HepG2 (cell line): ENCODE measurements around the gene RGS14. TPM values are rescaled to one million over a fixed set of nuclear protein-coding genes. Genes with fewer than 3 reads are reported as not detected.

ENCODE experiments used
- ATAC-seq: fragments of 200-7000 bp; cut with Tn5 transposase; 3 replicates; pipeline ENCODE4 v1.9.1; 2020; ENCODE audit warnings: mild to moderate bottlenecking, moderate library complexity
- BruUV-seq: library from RNA; stranded (reverse); fragments of 400-500 nt; replicated peaks from 2 replicates; lab custom pipeline; 2021; lab: Mats Ljungman, UMichigan
- CTCF ChIA-PET: fragments of 300-600 bp; formaldehyde crosslinking; extraction: SDS; loops from one replicate; lab custom pipeline; 2021; ENCODE audit warnings: low total read pairs, inconsistent platforms, low intra/inter-chr PET ratio; lab: Yijun Ruan, JAX
- POLR2A ChIA-PET: fragments of 350-600 bp; sonication (Branson Sonifier 250); formaldehyde crosslinking; loops from one replicate; lab custom pipeline; 2020; ENCODE audit warnings: antibody characterized with exemption, inconsistent platforms; lab: Yijun Ruan, JAX
- DNase-seq: peaks from one replicate; pipeline ENCODE4 v3.0.0-alpha.2; 2015; ENCODE audit warnings: low spot score
- FAIRE-seq: peaks from 3 replicates; lab custom pipeline; 2011; peaks lifted over from hg19 to GRCh38; lab: Jason Lieb, UNC
- H2AFZ ChIP-seq: one replicate; pipeline ENCODE4 v1.6.1; 2011; ENCODE audit warnings: low read length, inconsistent platforms
- H3K27ac ChIP-seq: fragments of 300-600 bp; 3 replicates; pipeline ENCODE4 v1.8.0; 2011; ENCODE audit warnings: mixed run types, mild to moderate bottlenecking, mixed read lengths, low read length, inconsistent platforms; ENCODE audit not compliant: insufficient read depth; ENCODE audit errors: extremely low read length
- H3K27me3 ChIP-seq, 2 experiments: fragments of 200-600 bp in 1 of 2; 2 replicates in 1 of 2; 3 replicates in 1 of 2; pipeline versions ENCODE4 v1.6.0 to v1.8.0; 2011; ENCODE audit warnings: low read length in 2 of 2, mild to moderate bottlenecking in 2 of 2, moderate library complexity in 2 of 2, inconsistent platforms in 1 of 2; ENCODE audit not compliant: insufficient read depth in 2 of 2, control insufficient read depth in 1 of 2
- H3K36me3 ChIP-seq, 2 experiments: fragments of 200-600 bp in 1 of 2; replicated peaks in 1 of 2; 2 replicates in 1 of 2; 3 replicates in 1 of 2; pipeline versions ENCODE4 v1.5.1 to v1.8.0; 2011; ENCODE audit warnings: low read length in 2 of 2, inconsistent platforms in 1 of 2; ENCODE audit not compliant: insufficient read depth in 2 of 2, control insufficient read depth in 1 of 2
- H3K4me1 ChIP-seq: 2 replicates; pipeline ENCODE4 v1.5.1; 2012; ENCODE audit warnings: low read length, inconsistent platforms; ENCODE audit not compliant: insufficient read depth
- H3K4me2 ChIP-seq: 2 replicates; pipeline ENCODE4 v1.6.0; 2011; ENCODE audit warnings: low read depth, low read length, inconsistent platforms
- H3K4me3 ChIP-seq, 3 experiments: fragments of 200-600 bp in 1 of 3; sonication (generic), shearing (Covaris generic) in 1 of 3; replicated peaks in 1 of 3; 2 replicates each; pipeline ENCODE4 v1.5.1; 2011 to 2016; ENCODE audit warnings: low read length in 3 of 3, inconsistent platforms in 2 of 3, low read depth in 2 of 3, mild to moderate bottlenecking in 2 of 3, control low read depth in 1 of 3, mixed read lengths in 1 of 3; ENCODE audit not compliant: insufficient read depth in 1 of 3
- H3K79me2 ChIP-seq: one replicate; pipeline ENCODE4 v1.6.1; 2011; ENCODE audit warnings: low read length, inconsistent platforms; ENCODE audit not compliant: insufficient read depth
- H3K9ac ChIP-seq: 2 replicates; pipeline ENCODE4 v1.6.0; 2011; ENCODE audit warnings: mild to moderate bottlenecking, low read depth, low read length, inconsistent platforms; ENCODE audit not compliant: insufficient read depth
- H3K9me3 ChIP-seq: 2 replicates; pipeline ENCODE4 v1.5.1; 2012; ENCODE audit warnings: mild to moderate bottlenecking, low read length
- H4K20me1 ChIP-seq: 2 replicates; pipeline ENCODE4 v1.6.0; 2011; ENCODE audit warnings: inconsistent platforms, mild to moderate bottlenecking, low read length, moderate library complexity; ENCODE audit not compliant: insufficient read depth
- AGO2 ChIP-seq: fragments of 200-400 bp; formaldehyde crosslinking; optimal IDR thresholded peaks from 2 replicates; pipeline ENCODE3; 2017; ENCODE audit warnings: mild to moderate bottlenecking, low read depth, low read length, moderate library complexity
- DMAP1 ChIP-seq: IDR thresholded peaks from 2 replicates; pipeline ENCODE4 v1.6.1; 2016
- FOXA3 ChIP-seq: IDR thresholded peaks from 2 replicates; pipeline ENCODE4 v1.6.1; 2016; ENCODE audit warnings: missing genetic modification reagents, missing compliant biosample characterization
- KMT2A ChIP-seq: sonication (generic); formaldehyde crosslinking; IDR thresholded peaks from 2 replicates; pipeline ENCODE4 v1.4.0; 2020; ENCODE audit warnings: missing genetic modification reagents
- MIER3 ChIP-seq: IDR thresholded peaks from 2 replicates; pipeline ENCODE4 v1.6.1; 2016; ENCODE audit warnings: missing compliant biosample characterization, borderline replicate concordance
- NR3C1 ChIP-seq: sonication (generic); formaldehyde crosslinking; IDR thresholded peaks from 2 replicates; pipeline ENCODE4 v1.4.0; 2020; ENCODE audit warnings: missing genetic modification reagents
- TOPORS ChIP-seq: sonication (generic); formaldehyde crosslinking; IDR thresholded peaks from 2 replicates; pipeline ENCODE4 v1.8.0; 2023; ENCODE audit warnings: mild to moderate bottlenecking, missing genetic modification reagents
- WGBS: methylation state at CpG from one replicate; pipeline ENCODE4 v1.1.6; 2017; ENCODE audit warnings: low lambda C conversion rate; 5-methylcytosine and 5-hydroxymethylcytosine counted together
- in situ Hi-C: cut with HindIII; loops from 2 replicates; pipeline ENCODE4 v1.10.0; 2017; ENCODE audit warnings: low pct_unique_long_range_greater_than_20kb; ENCODE audit not compliant: extremely low pct_ligation_motif_present
- intact Hi-C: fragments of 100-400 bp; cut with micrococcal nuclease; formaldehyde crosslinking; loops from one replicate; pipeline ENCODE4 v1.10.0; 2022; ENCODE audit not compliant: unreplicated experiment
- polyA plus RNA-seq, 8 experiments: library from polyadenylated mRNA; depleted of rRNA in 3 of 8; stranded (reverse) in 7 of 8; unstranded in 1 of 8; fragments of >200 nt; fragmentation: Illumina TruSeq in 4 of 8; extraction: Trizol in 4 of 8; gene quantifications; 2 replicates each; pipeline versions ENCODE4 v1.2.1 to v1.2.3, GENCODE V29; 2011 to 2016; ENCODE audit warnings: low read depth in 4 of 8, missing spikeins in 1 of 8, mixed read lengths in 1 of 8; ENCODE audit not compliant: insufficient read depth in 1 of 8
- total RNA-seq, 5 experiments: library from RNA; depleted of rRNA; stranded (reverse); fragments of >200 nt; fragmentation: Illumina TruSeq; extraction: Trizol; gene quantifications; 2 replicates each; pipeline ENCODE4 v1.2.3, GENCODE V29; 2016; ENCODE audit warnings: low read depth in 1 of 5
- TF ChIP-seq, protein P1 (sequence below): sonication (generic); formaldehyde crosslinking; IDR thresholded peaks from 2 replicates; pipeline ENCODE4 v1.4.0; 2020; ENCODE audit warnings: missing genetic modification reagents; ENCODE audit errors: not compliant biosample characterization
- TF ChIP-seq, protein P2 (sequence below): sonication (generic); formaldehyde crosslinking; IDR thresholded peaks from 2 replicates; pipeline ENCODE4 v1.5.1; 2020; ENCODE audit warnings: mild to moderate bottlenecking, missing genetic modification reagents
- TF ChIP-seq, protein P3 (sequence below): sonication (generic); formaldehyde crosslinking; IDR thresholded peaks from 2 replicates; pipeline ENCODE4 v1.9.0; 2021; ENCODE audit warnings: missing genetic modification reagents, borderline replicate concordance
- TF ChIP-seq, protein P4 (sequence below): sonication (generic); formaldehyde crosslinking; IDR thresholded peaks from 2 replicates; pipeline ENCODE4 v1.5.0; 2020; ENCODE audit warnings: mild to moderate bottlenecking, missing genetic modification reagents, borderline replicate concordance

Gene RGS14
- total and polyA plus RNA-seq, 2 of the 13 experiments (the other 11 are each of a cell fraction or from before 2014, with no cell fraction given) = 11.1 to 17.2 TPM

DNA sequence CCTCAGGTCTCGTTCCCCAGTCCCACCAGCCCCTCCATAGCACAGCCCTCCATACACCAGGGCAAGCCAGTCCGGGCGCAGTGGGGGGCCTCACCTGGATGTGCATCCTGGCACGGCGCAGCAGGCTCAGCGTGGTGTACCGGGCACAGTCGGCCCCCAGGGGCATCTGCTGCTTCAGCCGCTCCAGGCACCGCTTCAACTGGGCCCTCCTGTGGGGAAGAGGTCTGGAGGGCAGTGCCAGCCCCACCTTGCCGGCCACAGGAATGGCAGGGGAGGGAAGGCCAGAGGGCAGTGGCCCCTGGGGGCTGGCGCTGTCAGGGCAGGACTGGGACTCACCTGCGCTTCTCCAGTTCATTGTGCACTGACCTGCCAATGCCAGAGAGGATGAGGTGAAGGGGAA lies 47.4 kb upstream of the RGS14 start:
- H4K20me1 ChIP-seq = peaks cover 12% of the 10 kb centered on the region
- in situ Hi-C loops (loop anchor here (5.0 kb wide), 2 partner anchors 52 to 137 kb away; partner anchors contain the start of gene PRR7), intact Hi-C loops (loop anchor here (5.0 kb wide), 1 partner anchor 187 kb away; the partner anchor contains the start of gene PDLIM7)
- BruUV-seq = no TSS peak
- FAIRE-seq = no peak
- ChIA-PET CTCF (interaction anchor here (1.2 to 1.6 kb wide), 3 partner anchors 8 to 145 kb away, joined by 3 to 9 read pairs (median 6); no protein-coding TSS in a partner anchor), POLR2A (interaction anchor here (0.6 to 4.0 kb wide), 9 partner anchors 44 to 223 kb away, joined by 3 to 30 read pairs (median 4); partner anchors contain the start of genes FGFR4 and PDLIM7)
- no peaks in the 10 kb centered on the region for H3K9me3 ChIP-seq
- H3K9ac ChIP-seq = peak overlapping the region; percentile 84; the same call in 1 of the 2 replicates
- H3K4me1 ChIP-seq = peaks cover 57% of the 10 kb centered on the region
- no peak for ATAC-seq
- peak overlapping the region in 2 of 3 experiments; percentile 75 to 79; a peak in 2 of 6 replicates for H3K4me3 ChIP-seq
- H3K27ac ChIP-seq = no peak overlapping the region
- no peak for DNase-seq
- peaks cover 7 to 27% of the 10 kb centered on the region in 2 experiments for H3K36me3 ChIP-seq
- no peak overlapping the region for H2AFZ ChIP-seq
- H3K79me2 ChIP-seq = peaks cover 8% of the 10 kb centered on the region
- WGBS = 96% methylated on average over 10 of the region's 13 CpGs
- peak overlapping the region; percentile 89 for H3K4me2 ChIP-seq
- no peaks in the 10 kb centered on the region for H3K27me3 ChIP-seq
- TF ChIP-seq DMAP1 (CRISPR knock-in tag) (no peak), KMT2A (CRISPR knock-in tag) (no peak), NR3C1 (CRISPR knock-in tag) (no peak), MIER3 (CRISPR knock-in tag) (no peak), AGO2 (peak; percentile 37), FOXA3 (CRISPR knock-in tag) (no peak), TOPORS (no peak)
- TF ChIP-seq, protein P1, sequence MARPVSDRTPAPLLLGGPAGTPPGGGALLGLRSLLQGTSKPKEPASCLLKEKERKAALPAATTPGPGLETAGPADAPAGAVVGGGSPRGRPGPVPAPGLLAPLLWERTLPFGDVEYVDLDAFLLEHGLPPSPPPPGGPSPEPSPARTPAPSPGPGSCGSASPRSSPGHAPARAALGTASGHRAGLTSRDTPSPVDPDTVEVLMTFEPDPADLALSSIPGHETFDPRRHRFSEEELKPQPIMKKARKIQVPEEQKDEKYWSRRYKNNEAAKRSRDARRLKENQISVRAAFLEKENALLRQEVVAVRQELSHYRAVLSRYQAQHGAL (CRISPR knock-in tag) = no peak
- TF ChIP-seq, protein P2, sequence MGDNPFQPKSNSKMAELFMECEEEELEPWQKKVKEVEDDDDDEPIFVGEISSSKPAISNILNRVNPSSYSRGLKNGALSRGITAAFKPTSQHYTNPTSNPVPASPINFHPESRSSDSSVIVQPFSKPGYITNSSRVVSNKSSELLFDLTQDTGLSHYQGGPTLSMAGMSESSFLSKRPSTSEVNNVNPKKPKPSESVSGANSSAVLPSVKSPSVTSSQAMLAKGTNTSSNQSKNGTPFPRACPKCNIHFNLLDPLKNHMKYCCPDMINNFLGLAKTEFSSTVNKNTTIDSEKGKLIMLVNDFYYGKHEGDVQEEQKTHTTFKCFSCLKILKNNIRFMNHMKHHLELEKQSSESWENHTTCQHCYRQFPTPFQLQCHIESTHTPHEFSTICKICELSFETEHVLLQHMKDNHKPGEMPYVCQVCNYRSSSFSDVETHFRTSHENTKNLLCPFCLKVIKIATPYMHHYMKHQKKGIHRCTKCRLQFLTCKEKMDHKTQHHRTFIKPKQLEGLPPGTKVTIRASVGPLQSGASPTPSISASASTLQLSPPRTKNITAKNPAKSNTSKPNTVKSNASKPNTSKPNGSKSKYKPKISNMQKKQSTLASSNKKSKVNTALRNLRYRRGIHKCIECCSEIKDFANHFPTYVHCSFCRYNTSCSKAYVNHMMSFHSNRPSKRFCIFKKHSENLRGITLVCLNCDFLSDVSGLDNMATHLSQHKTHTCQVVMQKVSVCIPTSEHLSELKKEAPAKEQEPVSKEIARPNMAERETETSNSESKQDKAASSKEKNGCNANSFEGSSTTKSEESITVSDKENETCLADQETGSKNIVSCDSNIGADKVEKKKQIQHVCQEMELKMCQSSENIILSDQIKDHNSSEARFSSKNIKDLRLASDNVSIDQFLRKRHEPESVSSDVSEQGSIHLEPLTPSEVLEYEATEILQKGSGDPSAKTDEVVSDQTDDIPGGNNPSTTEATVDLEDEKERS (CRISPR knock-in tag) = no peak
- TF ChIP-seq, protein P3, sequence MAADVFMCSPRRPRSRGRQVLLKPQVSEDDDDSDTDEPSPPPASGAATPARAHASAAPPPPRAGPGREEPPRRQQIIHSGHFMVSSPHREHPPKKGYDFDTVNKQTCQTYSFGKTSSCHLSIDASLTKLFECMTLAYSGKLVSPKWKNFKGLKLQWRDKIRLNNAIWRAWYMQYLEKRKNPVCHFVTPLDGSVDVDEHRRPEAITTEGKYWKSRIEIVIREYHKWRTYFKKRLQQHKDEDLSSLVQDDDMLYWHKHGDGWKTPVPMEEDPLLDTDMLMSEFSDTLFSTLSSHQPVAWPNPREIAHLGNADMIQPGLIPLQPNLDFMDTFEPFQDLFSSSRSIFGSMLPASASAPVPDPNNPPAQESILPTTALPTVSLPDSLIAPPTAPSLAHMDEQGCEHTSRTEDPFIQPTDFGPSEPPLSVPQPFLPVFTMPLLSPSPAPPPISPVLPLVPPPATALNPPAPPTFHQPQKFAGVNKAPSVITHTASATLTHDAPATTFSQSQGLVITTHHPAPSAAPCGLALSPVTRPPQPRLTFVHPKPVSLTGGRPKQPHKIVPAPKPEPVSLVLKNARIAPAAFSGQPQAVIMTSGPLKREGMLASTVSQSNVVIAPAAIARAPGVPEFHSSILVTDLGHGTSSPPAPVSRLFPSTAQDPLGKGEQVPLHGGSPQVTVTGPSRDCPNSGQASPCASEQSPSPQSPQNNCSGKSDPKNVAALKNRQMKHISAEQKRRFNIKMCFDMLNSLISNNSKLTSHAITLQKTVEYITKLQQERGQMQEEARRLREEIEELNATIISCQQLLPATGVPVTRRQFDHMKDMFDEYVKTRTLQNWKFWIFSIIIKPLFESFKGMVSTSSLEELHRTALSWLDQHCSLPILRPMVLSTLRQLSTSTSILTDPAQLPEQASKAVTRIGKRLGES = no peak
- TF ChIP-seq, protein P4, sequence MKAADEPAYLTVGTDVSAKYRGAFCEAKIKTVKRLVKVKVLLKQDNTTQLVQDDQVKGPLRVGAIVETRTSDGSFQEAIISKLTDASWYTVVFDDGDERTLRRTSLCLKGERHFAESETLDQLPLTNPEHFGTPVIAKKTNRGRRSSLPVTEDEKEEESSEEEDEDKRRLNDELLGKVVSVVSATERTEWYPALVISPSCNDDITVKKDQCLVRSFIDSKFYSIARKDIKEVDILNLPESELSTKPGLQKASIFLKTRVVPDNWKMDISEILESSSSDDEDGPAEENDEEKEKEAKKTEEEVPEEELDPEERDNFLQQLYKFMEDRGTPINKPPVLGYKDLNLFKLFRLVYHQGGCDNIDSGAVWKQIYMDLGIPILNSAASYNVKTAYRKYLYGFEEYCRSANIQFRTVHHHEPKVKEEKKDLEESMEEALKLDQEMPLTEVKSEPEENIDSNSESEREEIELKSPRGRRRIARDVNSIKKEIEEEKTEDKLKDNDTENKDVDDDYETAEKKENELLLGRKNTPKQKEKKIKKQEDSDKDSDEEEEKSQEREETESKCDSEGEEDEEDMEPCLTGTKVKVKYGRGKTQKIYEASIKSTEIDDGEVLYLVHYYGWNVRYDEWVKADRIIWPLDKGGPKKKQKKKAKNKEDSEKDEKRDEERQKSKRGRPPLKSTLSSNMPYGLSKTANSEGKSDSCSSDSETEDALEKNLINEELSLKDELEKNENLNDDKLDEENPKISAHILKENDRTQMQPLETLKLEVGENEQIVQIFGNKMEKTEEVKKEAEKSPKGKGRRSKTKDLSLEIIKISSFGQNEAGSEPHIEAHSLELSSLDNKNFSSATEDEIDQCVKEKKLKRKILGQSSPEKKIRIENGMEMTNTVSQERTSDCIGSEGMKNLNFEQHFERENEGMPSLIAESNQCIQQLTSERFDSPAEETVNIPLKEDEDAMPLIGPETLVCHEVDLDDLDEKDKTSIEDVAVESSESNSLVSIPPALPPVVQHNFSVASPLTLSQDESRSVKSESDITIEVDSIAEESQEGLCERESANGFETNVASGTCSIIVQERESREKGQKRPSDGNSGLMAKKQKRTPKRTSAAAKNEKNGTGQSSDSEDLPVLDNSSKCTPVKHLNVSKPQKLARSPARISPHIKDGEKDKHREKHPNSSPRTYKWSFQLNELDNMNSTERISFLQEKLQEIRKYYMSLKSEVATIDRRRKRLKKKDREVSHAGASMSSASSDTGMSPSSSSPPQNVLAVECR (CRISPR knock-in tag) = 0 out of 2 replicates have a peak, but pooled peaks have one; percentile 12
